Left ventricle myocardium superior (tissue), 1 donor: ENCODE measurements around the gene MAST4. TPM values are rescaled to one million over a fixed set of nuclear protein-coding genes. Genes with fewer than 3 reads are reported as not detected.

Source experiments
- ATAC-seq: fragments of 200-7000 bp; cut with Tn5 transposase; one replicate; pipeline ENCODE4 v1.9.1; 2020; ENCODE audit warnings: mild to moderate bottlenecking, moderate library complexity
- DNase-seq: peaks from one replicate; pipeline ENCODE4 v3.0.0-alpha.2; 2020
- intact Hi-C: fragments of 100-400 bp; cut with micrococcal nuclease; formaldehyde crosslinking; loops from one replicate; pipeline ENCODE4 v1.11.0; 2022
- total RNA-seq: library from RNA; stranded (reverse); fragmentation: NEBNext Ultra II Directional; extraction: Animal tissue kit (Norgen Biotek cat#: 25700); gene quantifications from one replicate; pipeline ENCODE4 v1.2.1, GENCODE V29; 2021
- donor health status: DM: no; HTN: yes; CAD: no; lungs with severe emphysema.

Gene MAST4
- total RNA-seq, 1 donor from 2014 or later: 51.5 TPM

GRCh38 chr5:67181648-67182221, 585.5 kb downstream of the MAST4 start:
- DNase-seq: no peak
- ATAC-seq: no peak
- intact Hi-C loops: no loop called here

DNA sequence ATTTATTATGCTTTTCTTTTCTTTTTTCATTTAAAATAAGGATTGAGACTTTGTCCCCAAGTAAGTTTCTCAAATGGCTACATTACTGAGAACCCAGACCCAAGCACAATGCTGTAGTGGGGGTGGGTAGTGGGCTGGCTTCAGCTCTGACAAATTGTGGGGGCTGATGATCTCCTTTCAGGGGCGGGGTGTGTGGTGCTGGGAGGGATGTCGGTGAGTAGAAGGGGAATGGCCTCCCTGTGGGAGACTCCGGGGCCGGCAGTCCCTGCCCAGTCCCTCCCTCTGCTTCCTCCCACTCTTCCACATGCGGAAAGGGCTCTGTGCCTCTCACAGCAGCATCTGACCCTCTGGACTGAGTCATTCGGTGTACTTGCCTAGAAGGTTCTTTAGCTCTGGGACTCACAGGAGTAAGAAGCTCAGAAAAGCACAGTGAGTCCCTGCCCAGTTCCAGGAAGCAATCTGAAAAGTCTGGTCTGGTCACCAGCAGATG, 586.2 kb downstream of the MAST4 start:
- peak; percentile 97 for ATAC-seq
- peak; percentile 76 for DNase-seq
- intact Hi-C loops: no loop called here

GRCh38 chr5:67183859-67184258, 587.7 kb downstream of the MAST4 start:
- ATAC-seq: peak; percentile 58
- intact Hi-C loops: no loop called here
- no peak for DNase-seq

- no peak for DNase-seq
- ATAC-seq: no peak
- intact Hi-C loops: no loop called here
These were observed 591.0 kb downstream of the MAST4 start for GRCh38 chr5:67187006-67187715.

- ATAC-seq: no peak
- intact Hi-C loops: no loop called here
- no peak for DNase-seq
These were observed 592.3 kb downstream of the MAST4 start for GRCh38 chr5:67188274-67189078.

DNA sequence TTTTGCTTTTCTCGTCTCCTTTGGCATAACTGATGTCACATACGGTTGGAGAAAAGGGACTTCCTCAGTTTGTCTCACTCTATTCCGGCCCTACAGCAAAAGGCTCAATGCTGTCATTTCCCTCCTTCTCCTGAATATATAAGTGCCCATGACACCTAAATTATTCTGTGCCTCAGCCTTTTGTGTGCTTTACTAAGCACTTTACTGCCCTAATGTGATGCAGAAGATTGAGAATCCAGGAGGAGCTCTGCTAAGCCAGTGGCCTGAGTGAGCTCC, 592.8 kb downstream of the MAST4 start:
- DNase-seq: no peak
- intact Hi-C loops: no loop called here
- no peak for ATAC-seq

- no peak for DNase-seq
- no peak for ATAC-seq
- intact Hi-C loops: no loop called here
These were observed 593.7 kb downstream of the MAST4 start for GRCh38 chr5:67189931-67190330.

DNA sequence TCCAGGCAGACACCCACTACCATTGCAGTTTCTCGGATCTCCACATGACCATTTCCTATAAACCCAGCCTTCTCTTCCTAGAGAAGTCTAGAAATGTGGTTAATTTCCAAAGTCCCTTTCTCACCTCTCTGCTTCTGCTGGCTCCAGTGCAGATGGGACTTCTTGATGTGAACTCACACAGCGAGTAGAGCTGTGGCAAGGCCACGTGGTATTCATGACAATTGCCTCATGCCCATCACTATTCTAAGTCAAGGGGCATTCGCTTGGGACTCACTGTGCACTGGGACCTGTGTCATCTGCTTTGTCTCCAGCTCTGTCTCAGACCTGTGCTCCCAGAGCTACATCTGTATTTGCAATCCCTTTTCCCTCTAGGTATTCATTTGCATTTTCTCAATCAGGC, 594.2 kb downstream of the MAST4 start:
- DNase-seq (no peak), ATAC-seq (no peak)
- intact Hi-C loops: no loop called here

GRCh38 chr5:67190861-67191260, 594.7 kb downstream of the MAST4 start:
- DNase-seq (no peak), ATAC-seq (no peak)
- intact Hi-C loops: no loop called here

DNA sequence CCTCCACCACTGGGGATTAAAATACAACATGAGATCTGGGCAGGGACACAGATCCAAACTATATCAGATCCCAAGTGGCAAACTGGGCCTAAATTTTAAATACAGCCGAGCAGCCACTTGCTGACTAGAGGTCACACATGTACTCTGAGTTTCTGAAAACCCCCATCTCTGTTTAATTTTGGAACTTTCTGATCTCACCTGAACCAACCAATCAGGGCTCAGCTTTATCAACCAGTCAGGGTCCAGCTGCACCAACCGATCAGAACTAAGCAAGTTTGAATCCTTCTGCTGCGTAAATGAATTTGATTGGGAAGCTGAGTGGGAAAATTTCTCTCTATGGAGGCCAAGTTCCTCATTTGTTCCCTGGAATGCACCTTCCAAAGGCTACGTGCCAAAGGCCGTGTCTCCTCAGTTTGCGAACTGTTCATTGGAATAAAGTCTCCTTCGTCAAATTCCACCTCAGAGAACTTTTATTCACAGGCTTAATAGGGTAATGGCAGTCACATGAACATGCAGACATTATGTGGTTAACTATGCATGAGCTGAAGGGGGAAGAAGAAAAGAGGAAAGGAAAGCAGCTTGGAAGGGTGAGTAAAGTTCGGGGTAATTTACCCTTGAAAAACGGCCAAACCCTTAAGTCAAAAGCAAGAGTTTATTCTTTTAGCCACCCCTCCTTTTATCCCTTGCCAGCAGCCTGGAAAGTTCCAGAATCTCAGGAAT, 596.7 kb downstream of the MAST4 start:
- intact Hi-C loops: no loop called here
- DNase-seq (no peak), ATAC-seq (no peak)

- ATAC-seq (no peak), DNase-seq (no peak)
- intact Hi-C loops: no loop called here
These were observed 597.2 kb downstream of the MAST4 start for GRCh38 chr5:67193439-67193807.

GRCh38 chr5:67194166-67194565, 598.0 kb downstream of the MAST4 start:
- ATAC-seq (no peak), DNase-seq (no peak)
- intact Hi-C loops: no loop called here

GRCh38 chr5:67195406-67196275, 599.4 kb downstream of the MAST4 start:
- intact Hi-C loops: no loop called here
- ATAC-seq (no peak), DNase-seq (no peak)

DNA sequence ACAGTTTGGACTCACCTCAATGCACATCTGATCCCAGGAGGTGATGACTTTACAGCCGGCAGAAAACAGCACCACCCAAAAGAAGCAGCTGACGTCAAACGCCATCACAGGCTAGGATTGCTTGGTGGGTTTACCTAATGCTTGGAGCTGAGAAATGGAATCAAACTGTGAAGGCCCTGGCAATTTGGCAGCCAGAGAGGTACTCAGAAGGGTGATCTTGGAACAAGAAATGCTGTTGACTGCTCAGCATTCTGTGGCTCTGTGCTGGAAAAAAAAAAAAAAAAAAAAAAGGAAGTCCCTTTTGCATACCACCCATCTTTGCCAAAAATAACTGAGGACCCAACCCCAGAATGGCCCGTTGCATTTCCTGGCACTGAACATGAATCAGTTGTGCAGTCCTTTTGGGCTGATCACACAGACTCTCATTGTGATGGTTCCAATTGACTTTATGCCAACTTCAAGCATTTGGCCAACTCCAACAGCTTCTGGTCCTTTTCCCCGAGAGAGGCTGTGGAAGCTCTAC, 600.4 kb downstream of the MAST4 start, which contains the start of gene CD180:
CD180 (minus strand) TSS at position 263 of the 523 bp plus-strand sequence; CDS start at position 105, 158 bp downstream.
- intact Hi-C loops: no loop called here
- DNase-seq: no peak
- ATAC-seq: peak; percentile 83

DNA sequence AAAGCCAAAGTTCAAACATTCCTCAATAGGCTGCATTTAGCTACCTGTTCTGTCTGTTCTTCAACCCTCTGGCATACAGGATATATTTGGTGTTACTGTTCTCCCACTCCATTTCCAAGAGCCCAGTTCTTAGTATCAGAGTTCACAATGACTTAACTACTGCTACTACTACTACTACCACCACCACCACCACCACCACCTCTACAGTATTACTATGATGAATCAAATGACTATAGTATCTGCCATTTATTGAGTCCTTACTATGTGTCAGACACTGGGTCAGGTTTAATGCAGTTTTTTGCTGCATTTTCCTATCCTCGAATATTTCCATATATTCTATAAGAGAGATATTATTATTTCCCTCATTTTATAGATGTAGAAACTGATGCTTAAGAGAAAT, 601.3 kb downstream of the MAST4 start:
- intact Hi-C loops: no loop called here
- ATAC-seq (no peak), DNase-seq (no peak)

GRCh38 chr5:67198917-67199316, 602.7 kb downstream of the MAST4 start:
- DNase-seq: no peak
- intact Hi-C loops: no loop called here
- no peak for ATAC-seq

DNA sequence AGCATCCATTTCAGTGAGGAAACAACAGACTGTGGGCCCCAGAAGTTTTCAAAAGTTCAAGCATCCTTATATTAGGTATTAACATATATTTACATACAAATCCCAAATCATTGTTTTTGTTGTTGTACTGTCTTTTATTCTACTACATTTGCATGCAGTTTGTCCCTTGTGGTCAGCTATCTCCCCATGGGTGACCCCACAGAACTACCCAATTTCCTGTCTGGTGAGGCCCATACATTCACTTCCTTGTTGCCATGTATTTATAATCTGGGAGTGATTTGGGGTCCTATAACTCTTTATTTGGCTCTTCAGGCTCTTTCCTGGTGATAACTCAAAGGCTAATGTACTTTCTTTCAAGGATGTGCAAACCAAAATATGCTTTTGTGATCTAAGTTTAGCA, 603.7 kb downstream of the MAST4 start:
- no peak for DNase-seq
- intact Hi-C loops: loop anchor here (10.0 kb wide), 2 partner anchors 45 to 385 kb away; no protein-coding TSS in a partner anchor
- ATAC-seq: no peak

DNA sequence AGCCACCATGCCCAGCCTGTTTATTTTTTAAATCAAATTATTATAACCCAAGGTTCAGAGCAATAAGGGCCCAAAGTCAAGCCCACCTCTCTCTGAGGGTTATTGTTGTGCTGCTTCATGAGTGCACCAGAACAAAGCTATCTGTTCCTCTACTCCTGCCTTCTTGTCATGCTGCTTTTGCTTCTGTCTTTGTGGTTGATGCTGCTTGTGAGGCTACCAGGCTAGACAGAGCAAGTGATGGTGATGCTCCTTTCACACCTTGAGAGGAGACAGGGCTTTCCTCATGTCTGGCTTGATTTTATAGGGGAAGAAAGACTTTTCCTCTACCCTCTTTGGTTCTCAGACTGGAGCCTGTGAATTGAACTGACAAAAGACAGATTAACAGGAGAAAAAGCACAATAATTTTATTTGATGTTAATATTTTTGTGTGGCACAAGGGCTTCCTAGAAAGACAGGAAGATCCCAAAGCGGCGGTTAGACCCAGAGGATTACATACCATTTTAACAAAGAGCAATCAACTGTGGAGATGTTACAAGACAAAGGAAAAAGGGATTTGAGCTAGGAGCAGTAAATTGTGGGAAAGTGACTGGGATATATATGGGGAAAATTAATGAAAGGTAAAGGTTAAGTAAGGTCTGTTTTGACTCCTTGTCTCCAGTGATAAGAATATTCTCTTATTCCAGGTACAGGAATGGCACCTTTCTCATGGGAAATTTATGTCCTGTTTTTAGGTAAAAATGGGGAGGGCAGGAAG, 604.8 kb downstream of the MAST4 start:
- no peak for ATAC-seq
- intact Hi-C loops: loop anchor here (10.0 kb wide), 2 partner anchors 46 to 386 kb away; no protein-coding TSS in a partner anchor
- DNase-seq: no peak
